OCI-LY1 (cell line): ENCODE measurements around the gene RHBDL1.
"Not testable (repeated sequence)": the region's sequence is repeated elsewhere in the genome, so short reads cannot be mapped to it uniquely, and the experiment has no call there.

Source experiments
- H2AFZ ChIP-seq: fragments of 200-600 bp; sonication (generic), shearing (Covaris generic); 2 replicates; pipeline ENCODE4 v1.6.0; 2014; ENCODE audit warnings: antibody characterized with exemption, mild to moderate bottlenecking, low read length
- H3F3A ChIP-seq: fragments of 200-600 bp; sonication (generic), shearing (Covaris generic); 2 replicates; pipeline ENCODE4 v1.6.0; 2014; ENCODE audit warnings: mild to moderate bottlenecking, antibody characterized with exemption, low read length, moderate library complexity; ENCODE audit not compliant: insufficient read depth
- H3K27ac ChIP-seq: fragments of 200-600 bp; sonication (generic); 2 replicates; pipeline ENCODE4 v1.5.1; 2014; ENCODE audit warnings: low read length, mixed run types, mild to moderate bottlenecking, low read depth; ENCODE audit not compliant: poor library complexity, severe bottlenecking
- H3K27me3 ChIP-seq: fragments of 200-600 bp; sonication (generic); 2 replicates; pipeline ENCODE4 v1.6.0; 2014; ENCODE audit warnings: antibody characterized with exemption, mild to moderate bottlenecking, low read length, moderate library complexity; ENCODE audit not compliant: insufficient read depth
- H3K36me3 ChIP-seq: fragments of 200-600 bp; sonication (generic); 2 replicates; pipeline ENCODE4 v1.6.1; 2014; ENCODE audit warnings: mild to moderate bottlenecking, antibody characterized with exemption, low read length, moderate library complexity, mixed read lengths; ENCODE audit not compliant: insufficient read depth
- H3K4me1 ChIP-seq: fragments of 200-600 bp; sonication (generic); 2 replicates; pipeline ENCODE4 v1.5.1; 2014; ENCODE audit warnings: mild to moderate bottlenecking, low read length, moderate library complexity; ENCODE audit not compliant: insufficient read depth, severe bottlenecking
- H3K4me2 ChIP-seq: fragments of 200-600 bp; sonication (generic), shearing (Covaris generic); 2 replicates; pipeline ENCODE4 v1.6.1; 2014; ENCODE audit warnings: low read length
- H3K4me3 ChIP-seq: fragments of 200-600 bp; sonication (generic); 2 replicates; pipeline ENCODE4 v1.5.1; 2014; ENCODE audit warnings: low read length, low read depth, mild to moderate bottlenecking, mixed read lengths; ENCODE audit not compliant: poor library complexity, severe bottlenecking
- H3K79me2 ChIP-seq: fragments of 200-600 bp; shearing (Covaris generic); 2 replicates; pipeline ENCODE4 v1.6.1; 2016; ENCODE audit warnings: mixed run types, low read length, mixed read lengths; ENCODE audit not compliant: insufficient read depth
- H3K9ac ChIP-seq: fragments of 200-600 bp; sonication (generic), shearing (Covaris generic); 2 replicates; pipeline ENCODE4 v1.6.1; 2014; ENCODE audit warnings: mild to moderate bottlenecking, low read length, mixed read lengths
- H3K9me2 ChIP-seq: fragments of 200-600 bp; sonication (generic), shearing (Covaris generic); 2 replicates; pipeline ENCODE4 v1.6.1; 2014; ENCODE audit warnings: low read depth, mild to moderate bottlenecking, low read length, mixed read lengths
- H3K9me3 ChIP-seq: fragments of 200-600 bp; shearing (Covaris generic); 2 replicates; pipeline ENCODE4 v1.6.1; 2014; ENCODE audit warnings: low read length, mixed read lengths
- H4K20me1 ChIP-seq: fragments of 200-600 bp; sonication (generic), shearing (Covaris generic); 2 replicates; pipeline ENCODE4 v1.6.0; 2016; ENCODE audit warnings: mild to moderate bottlenecking, low read length; ENCODE audit not compliant: insufficient read depth
- EZH2 ChIP-seq: fragments of 200-600 bp; sonication (generic), shearing (Covaris generic); IDR thresholded peaks from 2 replicates; pipeline ENCODE4 v1.8.0; 2017; ENCODE audit warnings: borderline replicate concordance, mixed run types, mild to moderate bottlenecking, antibody characterized with exemption, low read length, moderate library complexity, mixed read lengths
- TF ChIP-seq, protein P1 (sequence below): fragments of 200-600 bp; sonication (generic), shearing (Covaris generic); IDR thresholded peaks from 2 replicates; pipeline ENCODE4 v1.5.1; 2017; ENCODE audit warnings: mild to moderate bottlenecking, antibody characterized with exemption, low read length, moderate library complexity, mixed read lengths

The RHBDL1 gene

DNA sequence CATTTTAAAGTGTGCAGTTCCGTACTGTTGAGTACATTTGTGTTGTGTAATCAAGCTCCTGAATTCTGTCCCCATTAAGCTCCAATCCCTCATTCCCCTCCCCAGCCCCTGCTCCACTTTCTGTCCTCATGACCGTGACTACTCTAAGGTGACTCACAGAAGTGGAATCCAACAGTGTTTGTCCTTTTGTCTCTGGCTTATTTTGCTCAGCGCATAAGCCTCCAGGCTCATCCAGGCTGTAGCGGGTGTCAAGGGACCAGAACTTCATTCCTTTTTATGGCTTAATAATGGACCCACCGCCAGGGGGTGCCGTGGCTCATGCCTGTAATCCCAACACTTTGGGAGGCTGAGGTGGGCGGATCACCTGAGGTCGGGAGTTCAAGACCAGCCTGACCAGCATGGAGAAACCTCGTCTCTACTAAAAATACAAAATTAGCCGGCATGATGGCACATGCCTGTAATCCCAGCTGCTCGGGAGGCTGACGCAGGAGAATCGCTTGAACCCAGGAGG is 37.3 kb downstream of the RHBDL1 start:
- not testable (repeated sequence) for H4K20me1 ChIP-seq, H3K4me3 ChIP-seq, H3K4me2 ChIP-seq, H3K9me2 ChIP-seq, H3K9me3 ChIP-seq, H3F3A ChIP-seq, H3K9ac ChIP-seq, H3K36me3 ChIP-seq, H3K27ac ChIP-seq, H2AFZ ChIP-seq, H3K79me2 ChIP-seq
- TF ChIP-seq, protein P1, sequence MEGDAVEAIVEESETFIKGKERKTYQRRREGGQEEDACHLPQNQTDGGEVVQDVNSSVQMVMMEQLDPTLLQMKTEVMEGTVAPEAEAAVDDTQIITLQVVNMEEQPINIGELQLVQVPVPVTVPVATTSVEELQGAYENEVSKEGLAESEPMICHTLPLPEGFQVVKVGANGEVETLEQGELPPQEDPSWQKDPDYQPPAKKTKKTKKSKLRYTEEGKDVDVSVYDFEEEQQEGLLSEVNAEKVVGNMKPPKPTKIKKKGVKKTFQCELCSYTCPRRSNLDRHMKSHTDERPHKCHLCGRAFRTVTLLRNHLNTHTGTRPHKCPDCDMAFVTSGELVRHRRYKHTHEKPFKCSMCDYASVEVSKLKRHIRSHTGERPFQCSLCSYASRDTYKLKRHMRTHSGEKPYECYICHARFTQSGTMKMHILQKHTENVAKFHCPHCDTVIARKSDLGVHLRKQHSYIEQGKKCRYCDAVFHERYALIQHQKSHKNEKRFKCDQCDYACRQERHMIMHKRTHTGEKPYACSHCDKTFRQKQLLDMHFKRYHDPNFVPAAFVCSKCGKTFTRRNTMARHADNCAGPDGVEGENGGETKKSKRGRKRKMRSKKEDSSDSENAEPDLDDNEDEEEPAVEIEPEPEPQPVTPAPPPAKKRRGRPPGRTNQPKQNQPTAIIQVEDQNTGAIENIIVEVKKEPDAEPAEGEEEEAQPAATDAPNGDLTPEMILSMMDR: peak; percentile 35
- H3K27me3 ChIP-seq: peaks cover 22% of the 10 kb centered on the region
- peaks cover 15% of the 10 kb centered on the region for H3K4me1 ChIP-seq

DNA sequence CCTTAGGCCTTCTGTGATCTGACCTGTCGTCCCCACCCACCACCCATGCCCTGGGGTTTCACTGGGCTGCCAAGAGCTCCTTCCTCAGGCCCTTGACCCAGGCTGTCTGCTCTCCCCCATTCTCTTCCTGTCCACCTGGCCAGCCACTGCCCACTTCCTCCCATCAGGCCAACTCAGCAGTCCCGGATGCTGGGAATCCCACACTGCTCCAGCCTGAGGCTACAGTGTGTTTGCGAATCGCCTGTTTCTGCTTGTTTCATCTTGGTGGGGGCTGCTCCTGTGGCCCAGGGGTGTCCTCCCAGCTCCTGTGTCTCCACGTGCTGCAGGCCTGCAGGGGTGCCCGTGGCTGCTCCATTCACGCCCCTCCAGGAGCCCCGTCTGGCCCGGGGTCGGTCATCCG is 38.6 kb downstream of the RHBDL1 start:
- Histone ChIP-seq H3K4me3 (no peak overlapping the region), H3F3A (no peaks in the 10 kb centered on the region), H3K4me1 (peaks cover 15% of the 10 kb centered on the region), H3K9me2 (no peaks in the 10 kb centered on the region), H3K27me3 (peaks cover 23% of the 10 kb centered on the region), H3K9ac (no peak overlapping the region), H3K79me2 (no peaks in the 10 kb centered on the region), H3K36me3 (no peaks in the 10 kb centered on the region), H2AFZ (no peak overlapping the region), H3K4me2 (no peak overlapping the region), H3K27ac (no peak overlapping the region), H4K20me1 (no peaks in the 10 kb centered on the region), H3K9me3 (no peaks in the 10 kb centered on the region)
- TF ChIP-seq, protein P1: no peak
- TF ChIP-seq EZH2: no peak

DNA sequence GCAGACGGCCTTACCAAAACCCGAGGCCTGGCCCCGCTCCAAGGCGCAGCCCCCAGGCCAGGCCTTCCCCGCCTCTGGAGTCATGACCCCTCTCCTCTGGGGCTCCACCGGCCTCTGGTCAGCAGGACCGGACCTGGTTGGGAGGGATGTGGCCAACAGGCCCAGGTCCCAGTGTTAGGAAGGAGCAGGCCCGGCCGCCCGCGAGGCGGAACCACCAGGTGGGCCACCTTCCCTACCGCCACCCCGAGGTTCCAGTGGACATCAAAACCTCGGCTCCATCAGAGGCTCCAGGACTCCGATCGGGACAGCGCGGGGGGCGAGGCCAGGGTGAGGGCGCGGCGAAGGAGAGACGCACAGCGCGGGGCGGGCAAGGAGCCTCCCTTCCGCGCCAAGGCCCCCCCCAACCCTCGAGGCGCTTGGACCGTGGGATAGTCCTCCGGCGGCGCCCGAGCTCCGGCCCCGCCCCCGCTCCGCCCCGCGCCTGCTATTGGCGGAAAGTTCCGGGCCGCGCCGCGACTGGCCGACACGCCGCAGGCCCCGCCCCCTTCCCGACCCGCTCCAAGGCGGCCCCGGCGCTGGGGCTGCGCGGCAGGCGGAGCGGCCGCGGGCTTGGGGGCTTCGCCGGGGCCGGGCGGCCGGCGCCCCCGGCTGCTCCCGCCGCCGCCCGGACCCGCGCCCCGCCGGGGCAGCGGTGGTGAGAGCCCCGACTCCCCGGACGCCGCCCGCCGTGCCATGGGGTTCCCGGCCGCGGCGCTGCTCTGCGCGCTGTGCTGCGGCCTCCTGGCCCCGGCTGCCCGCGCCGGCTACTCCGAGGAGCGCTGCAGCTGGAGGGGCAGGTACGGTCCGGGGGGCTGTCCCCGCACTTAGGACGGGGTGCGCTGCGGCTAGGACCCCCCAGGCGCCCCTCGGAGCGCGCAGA is 39.3 kb downstream of the RHBDL1 start, which contains the start of gene METRN:
Gene METRN (plus strand): TSS at position 561 of the 919 bp plus-strand sequence. CDS start 172 bp downstream, at position 733.
- no peaks in the 10 kb centered on the region for H3K9me2 ChIP-seq
- no peaks in the 10 kb centered on the region for H3K79me2 ChIP-seq
- peaks cover 23% of the 10 kb centered on the region for H3K27me3 ChIP-seq
- H3K9ac ChIP-seq: no peak within 1 kb of the TSS; the same call in 1 of the 2 replicates
- no peaks in the 10 kb centered on the region for H3K9me3 ChIP-seq
- H3K27ac ChIP-seq: no peak within 1 kb of the TSS
- peak within 1 kb of the TSS; percentile 78 for H3K4me2 ChIP-seq
- no peaks in the 10 kb centered on the region for H3F3A ChIP-seq
- no peaks in the 10 kb centered on the region for H4K20me1 ChIP-seq
- H3K4me3 ChIP-seq: peak within 1 kb of the TSS; percentile 57
- no peak within 1 kb of the TSS for H2AFZ ChIP-seq
- H3K36me3 ChIP-seq: no peaks in the 10 kb centered on the region
- H3K4me1 ChIP-seq: peaks cover 17% of the 10 kb centered on the region
- TF ChIP-seq EZH2: no peak
- TF ChIP-seq, protein P1: no peak
